NCI-H187 treated with DMSO at 0.1 percent for 48 hours (cell line): ENCODE results near the gene PHYKPL.
"Not testable (repeated sequence)": the region's sequence is repeated elsewhere in the genome, so short reads cannot be mapped to it uniquely, and the experiment has no call there.

Source experiments
- DNase-seq: peaks from one replicate; lab custom pipeline; 2025; lab: John Stamatoyannopoulos, UW

The PHYKPL gene

GRCh38 chr5:178207183-178207916 is 25.3 kb downstream of the PHYKPL start:
- no peak for DNase-seq

- no peak for DNase-seq
Observed at GRCh38 chr5:178206166-178207101, 26.2 kb downstream of the PHYKPL start.

GRCh38 chr5:178205749-178206047 is 26.9 kb downstream of the PHYKPL start:
- no peak for DNase-seq

GRCh38 chr5:178204935-178205748 is 27.5 kb downstream of the PHYKPL start:
- no peak for DNase-seq

GRCh38 chr5:178204182-178204934 is 28.2 kb downstream of the PHYKPL start, which contains the start of gene HNRNPAB:
Gene HNRNPAB (plus strand): TSS chr5:178204533. CDS start chr5:178204838, 305 bp downstream.
- DNase-seq = peak; percentile 50

- DNase-seq = no peak
Observed at GRCh38 chr5:178203670-178204181, 28.9 kb downstream of the PHYKPL start.

- DNase-seq = no peak
Observed at GRCh38 chr5:178202541-178202940, 30.1 kb downstream of the PHYKPL start.

- DNase-seq = no peak
Observed at GRCh38 chr5:178201927-178202235, 30.7 kb downstream of the PHYKPL start.

- DNase-seq = no peak
Observed at GRCh38 chr5:178201221-178201926, 31.2 kb downstream of the PHYKPL start.

GRCh38 chr5:178199581-178200434 is 32.8 kb downstream of the PHYKPL start:
- no peak for DNase-seq

GRCh38 chr5:178198706-178199105 is 33.9 kb downstream of the PHYKPL start:
- DNase-seq = no peak

- not testable (repeated sequence) for DNase-seq
Observed at GRCh38 chr5:178198151-178198550, 34.5 kb downstream of the PHYKPL start.

- DNase-seq = no peak
Observed at GRCh38 chr5:178196986-178197385, 35.6 kb downstream of the PHYKPL start.

- DNase-seq = no peak
Observed at GRCh38 chr5:178196281-178196812, 36.3 kb downstream of the PHYKPL start.

- DNase-seq = no peak
Observed at GRCh38 chr5:178194026-178194425, 38.6 kb downstream of the PHYKPL start.

- no peak for DNase-seq
Observed at GRCh38 chr5:178193251-178193809, 39.3 kb downstream of the PHYKPL start.

GRCh38 chr5:178192787-178193186 is 39.8 kb downstream of the PHYKPL start:
- no peak for DNase-seq

GRCh38 chr5:178192244-178192643 is 40.4 kb downstream of the PHYKPL start:
- no peak for DNase-seq

- no peak for DNase-seq
Observed at GRCh38 chr5:178191661-178192060, 40.9 kb downstream of the PHYKPL start.
